ENCODE data around the gene SKP1. TPM values are rescaled to one million over a fixed set of nuclear protein-coding genes. Genes with fewer than 3 reads are reported as not detected.

Gene SKP1
- total RNA-seq, 1 donor = 349 TPM

GRCh38 chr5:134175921-134176510 lies 734 bp downstream of the SKP1 start:
- TF ChIP-seq CTCF (IDR thresholded peaks at IDR 0.05; ENCODE audit: insufficient read depth, low read length) = no peak
- DNase-seq (ENCODE audit: low read depth) = peak; percentile 33
- H3K4me3 ChIP-seq (ENCODE audit: low read depth, low read length) = peak overlapping the region; percentile 87

GRCh38 chr5:134174841-134175839 lies 1.6 kb downstream of the SKP1 start:
- DNase-seq (ENCODE audit: low read depth) = peak; percentile 71
- H3K4me3 ChIP-seq (ENCODE audit: low read depth, low read length) = peak overlapping the region; percentile 87
- no peak for TF ChIP-seq CTCF (IDR thresholded peaks at IDR 0.05; ENCODE audit: insufficient read depth, low read length)

GRCh38 chr5:134171972-134172371 lies 4.8 kb downstream of the SKP1 start:
- DNase-seq (ENCODE audit: low read depth) = no peak
- H3K4me3 ChIP-seq (ENCODE audit: low read depth, low read length) = no peak overlapping the region
- TF ChIP-seq CTCF (IDR thresholded peaks at IDR 0.05; ENCODE audit: insufficient read depth, low read length) = no peak

GRCh38 chr5:134162592-134162991 lies 14.2 kb downstream of the SKP1 start:
- no peak for DNase-seq (ENCODE audit: low read depth)

GRCh38 chr5:134161513-134162395 lies 15.0 kb downstream of the SKP1 start:
- no peak for DNase-seq (ENCODE audit: low read depth)
- no peak for TF ChIP-seq CTCF (IDR thresholded peaks at IDR 0.05; ENCODE audit: insufficient read depth, low read length)
- H3K4me3 ChIP-seq (ENCODE audit: low read depth, low read length) = no peak overlapping the region

More at GRCh38 chr5:134162592-134162991, 14.2 kb downstream of the SKP1 start:
- H3K4me3 ChIP-seq (ENCODE audit: low read depth, low read length) = no peak overlapping the region
- TF ChIP-seq CTCF (IDR thresholded peaks at IDR 0.05; ENCODE audit: insufficient read depth, low read length) = no peak

GRCh38 chr5:134153657-134154056 lies 23.1 kb downstream of the SKP1 start:
- no peak overlapping the region for H3K4me3 ChIP-seq (ENCODE audit: low read depth, low read length)
- DNase-seq (ENCODE audit: low read depth) = no peak
- TF ChIP-seq CTCF (IDR thresholded peaks at IDR 0.05; ENCODE audit: insufficient read depth, low read length) = no peak

Measured in fibroblast of the aortic adventitia (primary cell).